ENCODE data around the gene SRPK2. TPM values are rescaled to one million over a fixed set of nuclear protein-coding genes. Genes with fewer than 3 reads are reported as not detected.

The SRPK2 gene
- total RNA-seq, 1 experiment from 2014 or later, result 50.5 TPM

DNA sequence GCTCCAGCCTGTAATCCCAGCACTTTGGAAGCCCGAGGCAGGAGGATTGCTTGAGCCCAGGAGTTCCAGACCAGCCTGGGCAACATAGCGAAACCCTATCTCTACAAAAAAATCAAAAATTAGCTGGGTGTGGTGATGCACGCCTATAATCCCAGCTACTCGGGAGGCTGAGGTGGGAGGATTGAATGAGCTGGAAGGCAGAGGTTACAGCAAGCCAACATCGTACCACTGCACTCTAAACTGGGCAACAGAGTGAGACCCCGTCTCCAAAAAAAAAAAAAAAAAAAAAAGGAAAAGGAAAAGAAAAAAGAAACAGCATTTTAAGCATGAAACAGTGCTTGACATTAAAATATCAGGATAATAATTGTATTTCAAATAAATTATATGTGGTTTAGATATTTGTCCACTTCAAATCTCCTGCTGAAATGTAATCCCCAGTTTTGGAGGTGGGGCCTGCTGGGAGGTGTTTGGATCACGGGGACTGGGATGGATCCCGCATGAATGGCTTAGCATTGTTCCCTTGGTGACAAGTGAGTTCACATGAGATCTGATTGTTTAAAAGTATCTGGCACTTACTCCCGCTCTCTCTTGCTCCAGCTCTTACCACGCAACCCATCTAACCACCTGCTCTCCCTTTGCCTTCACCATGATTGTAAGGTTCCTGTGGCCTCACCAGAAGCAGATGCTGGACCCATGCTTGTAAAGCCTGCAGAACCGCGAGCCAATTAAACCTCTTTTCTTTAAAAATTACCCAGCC lies 103.4 kb downstream of the SRPK2 start:
- Mint-ChIP-seq H3K9me3 (no peaks in the 10 kb centered on the region), H3K4me3 (no peak overlapping the region), H3K27ac (no peak overlapping the region), H3K4me1 (peaks cover 28% of the 10 kb centered on the region), H3K36me3 (no peaks in the 10 kb centered on the region), H3K27me3 (ENCODE audit: low read depth) (no peaks in the 10 kb centered on the region)
- DNase-seq (ENCODE audit: low spot score), result no peak
- no peak; the same call in 1 of the 2 replicates for ATAC-seq
- POLR2A ChIA-PET, result no interaction called here
- CTCF ChIA-PET, result interaction anchor here (0.6 kb wide), 1 partner anchor 59 kb away, joined by 4 read pairs; no protein-coding TSS in a partner anchor
- TF ChIP-seq ZNF121 (CRISPR knock-in tag; IDR thresholded peaks at IDR 0.05) (peak; percentile 67; the same call in 1 of the 2 replicates), SOX15 (CRISPR knock-in tag; IDR thresholded peaks at IDR 0.05) (no peak)

DNA sequence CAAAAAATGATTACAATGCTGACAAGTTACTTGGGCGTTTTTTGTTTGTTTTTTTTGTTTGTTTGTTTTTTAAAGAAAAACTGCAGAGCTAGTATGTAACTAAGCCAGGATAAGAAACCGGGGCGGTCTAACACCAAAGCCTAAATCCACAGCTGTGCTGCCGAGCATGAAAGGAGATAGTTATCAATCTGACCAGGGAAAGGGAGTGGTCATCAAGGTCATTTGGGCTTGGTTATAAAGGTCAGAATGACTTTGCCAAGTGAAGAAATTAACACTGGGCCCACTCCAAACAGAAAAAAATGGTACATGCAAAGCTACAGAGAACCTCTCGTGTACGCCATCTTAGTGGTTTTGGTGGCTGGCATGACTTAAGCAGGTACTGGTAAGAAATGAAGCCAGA lies 104.7 kb downstream of the SRPK2 start:
- no peak for ATAC-seq
- Mint-ChIP-seq H3K27me3 (ENCODE audit: low read depth) (no peaks in the 10 kb centered on the region), H3K36me3 (no peaks in the 10 kb centered on the region), H3K4me1 (peaks cover 30% of the 10 kb centered on the region), H3K27ac (no peak overlapping the region), H3K9me3 (no peaks in the 10 kb centered on the region), H3K4me3 (no peak overlapping the region)
- ChIA-PET CTCF (interaction anchor here (0.7 kb wide), 1 partner anchor 55 kb away, joined by 3 read pairs; no protein-coding TSS in a partner anchor), POLR2A (no interaction called here)
- TF ChIP-seq NFATC4 (CRISPR knock-in tag; IDR thresholded peaks at IDR 0.05), result no peak
- TF ChIP-seq, protein P1, sequence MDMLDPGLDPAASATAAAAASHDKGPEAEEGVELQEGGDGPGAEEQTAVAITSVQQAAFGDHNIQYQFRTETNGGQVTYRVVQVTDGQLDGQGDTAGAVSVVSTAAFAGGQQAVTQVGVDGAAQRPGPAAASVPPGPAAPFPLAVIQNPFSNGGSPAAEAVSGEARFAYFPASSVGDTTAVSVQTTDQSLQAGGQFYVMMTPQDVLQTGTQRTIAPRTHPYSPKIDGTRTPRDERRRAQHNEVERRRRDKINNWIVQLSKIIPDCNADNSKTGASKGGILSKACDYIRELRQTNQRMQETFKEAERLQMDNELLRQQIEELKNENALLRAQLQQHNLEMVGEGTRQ (CRISPR knock-in tag; IDR thresholded peaks at IDR 0.05), result no peak
- no peak for TF ChIP-seq ELF4 (CRISPR knock-in tag; IDR thresholded peaks at IDR 0.05; ENCODE audit: low read depth)
- TF ChIP-seq, protein P2, sequence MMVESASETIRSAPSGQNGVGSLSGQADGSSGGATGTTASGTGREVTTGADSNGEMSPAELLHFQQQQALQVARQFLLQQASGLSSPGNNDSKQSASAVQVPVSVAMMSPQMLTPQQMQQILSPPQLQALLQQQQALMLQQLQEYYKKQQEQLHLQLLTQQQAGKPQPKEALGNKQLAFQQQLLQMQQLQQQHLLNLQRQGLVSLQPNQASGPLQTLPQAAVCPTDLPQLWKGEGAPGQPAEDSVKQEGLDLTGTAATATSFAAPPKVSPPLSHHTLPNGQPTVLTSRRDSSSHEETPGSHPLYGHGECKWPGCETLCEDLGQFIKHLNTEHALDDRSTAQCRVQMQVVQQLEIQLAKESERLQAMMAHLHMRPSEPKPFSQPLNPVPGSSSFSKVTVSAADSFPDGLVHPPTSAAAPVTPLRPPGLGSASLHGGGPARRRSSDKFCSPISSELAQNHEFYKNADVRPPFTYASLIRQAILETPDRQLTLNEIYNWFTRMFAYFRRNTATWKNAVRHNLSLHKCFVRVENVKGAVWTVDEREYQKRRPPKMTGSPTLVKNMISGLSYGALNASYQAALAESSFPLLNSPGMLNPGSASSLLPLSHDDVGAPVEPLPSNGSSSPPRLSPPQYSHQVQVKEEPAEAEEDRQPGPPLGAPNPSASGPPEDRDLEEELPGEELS (CRISPR knock-in tag; IDR thresholded peaks at IDR 0.05), result no peak
- TF ChIP-seq, protein P3, sequence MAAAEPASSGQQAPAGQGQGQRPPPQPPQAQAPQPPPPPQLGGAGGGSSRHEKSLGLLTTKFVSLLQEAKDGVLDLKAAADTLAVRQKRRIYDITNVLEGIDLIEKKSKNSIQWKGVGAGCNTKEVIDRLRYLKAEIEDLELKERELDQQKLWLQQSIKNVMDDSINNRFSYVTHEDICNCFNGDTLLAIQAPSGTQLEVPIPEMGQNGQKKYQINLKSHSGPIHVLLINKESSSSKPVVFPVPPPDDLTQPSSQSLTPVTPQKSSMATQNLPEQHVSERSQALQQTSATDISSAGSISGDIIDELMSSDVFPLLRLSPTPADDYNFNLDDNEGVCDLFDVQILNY (CRISPR knock-in tag; IDR thresholded peaks at IDR 0.05), result no peak
- TF ChIP-seq, protein P4, sequence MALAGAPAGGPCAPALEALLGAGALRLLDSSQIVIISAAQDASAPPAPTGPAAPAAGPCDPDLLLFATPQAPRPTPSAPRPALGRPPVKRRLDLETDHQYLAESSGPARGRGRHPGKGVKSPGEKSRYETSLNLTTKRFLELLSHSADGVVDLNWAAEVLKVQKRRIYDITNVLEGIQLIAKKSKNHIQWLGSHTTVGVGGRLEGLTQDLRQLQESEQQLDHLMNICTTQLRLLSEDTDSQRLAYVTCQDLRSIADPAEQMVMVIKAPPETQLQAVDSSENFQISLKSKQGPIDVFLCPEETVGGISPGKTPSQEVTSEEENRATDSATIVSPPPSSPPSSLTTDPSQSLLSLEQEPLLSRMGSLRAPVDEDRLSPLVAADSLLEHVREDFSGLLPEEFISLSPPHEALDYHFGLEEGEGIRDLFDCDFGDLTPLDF (CRISPR knock-in tag; IDR thresholded peaks at IDR 0.05), result no peak
- no peak for TF ChIP-seq IRF2 (CRISPR knock-in tag; IDR thresholded peaks at IDR 0.05; ENCODE audit: borderline replicate concordance, low read depth)
- no peak for TF ChIP-seq PRRX2 (CRISPR knock-in tag; IDR thresholded peaks at IDR 0.05)
- TF ChIP-seq MYBL2 (CRISPR knock-in tag; IDR thresholded peaks at IDR 0.05), result no peak
- TF ChIP-seq, protein P5, sequence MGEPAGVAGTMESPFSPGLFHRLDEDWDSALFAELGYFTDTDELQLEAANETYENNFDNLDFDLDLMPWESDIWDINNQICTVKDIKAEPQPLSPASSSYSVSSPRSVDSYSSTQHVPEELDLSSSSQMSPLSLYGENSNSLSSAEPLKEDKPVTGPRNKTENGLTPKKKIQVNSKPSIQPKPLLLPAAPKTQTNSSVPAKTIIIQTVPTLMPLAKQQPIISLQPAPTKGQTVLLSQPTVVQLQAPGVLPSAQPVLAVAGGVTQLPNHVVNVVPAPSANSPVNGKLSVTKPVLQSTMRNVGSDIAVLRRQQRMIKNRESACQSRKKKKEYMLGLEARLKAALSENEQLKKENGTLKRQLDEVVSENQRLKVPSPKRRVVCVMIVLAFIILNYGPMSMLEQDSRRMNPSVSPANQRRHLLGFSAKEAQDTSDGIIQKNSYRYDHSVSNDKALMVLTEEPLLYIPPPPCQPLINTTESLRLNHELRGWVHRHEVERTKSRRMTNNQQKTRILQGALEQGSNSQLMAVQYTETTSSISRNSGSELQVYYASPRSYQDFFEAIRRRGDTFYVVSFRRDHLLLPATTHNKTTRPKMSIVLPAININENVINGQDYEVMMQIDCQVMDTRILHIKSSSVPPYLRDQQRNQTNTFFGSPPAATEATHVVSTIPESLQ (CRISPR knock-in tag; IDR thresholded peaks at IDR 0.05), result no peak
- TF ChIP-seq, protein P6, sequence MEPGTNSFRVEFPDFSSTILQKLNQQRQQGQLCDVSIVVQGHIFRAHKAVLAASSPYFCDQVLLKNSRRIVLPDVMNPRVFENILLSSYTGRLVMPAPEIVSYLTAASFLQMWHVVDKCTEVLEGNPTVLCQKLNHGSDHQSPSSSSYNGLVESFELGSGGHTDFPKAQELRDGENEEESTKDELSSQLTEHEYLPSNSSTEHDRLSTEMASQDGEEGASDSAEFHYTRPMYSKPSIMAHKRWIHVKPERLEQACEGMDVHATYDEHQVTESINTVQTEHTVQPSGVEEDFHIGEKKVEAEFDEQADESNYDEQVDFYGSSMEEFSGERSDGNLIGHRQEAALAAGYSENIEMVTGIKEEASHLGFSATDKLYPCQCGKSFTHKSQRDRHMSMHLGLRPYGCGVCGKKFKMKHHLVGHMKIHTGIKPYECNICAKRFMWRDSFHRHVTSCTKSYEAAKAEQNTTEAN (CRISPR knock-in tag; IDR thresholded peaks at IDR 0.05), result no peak
- TF ChIP-seq, protein P7, sequence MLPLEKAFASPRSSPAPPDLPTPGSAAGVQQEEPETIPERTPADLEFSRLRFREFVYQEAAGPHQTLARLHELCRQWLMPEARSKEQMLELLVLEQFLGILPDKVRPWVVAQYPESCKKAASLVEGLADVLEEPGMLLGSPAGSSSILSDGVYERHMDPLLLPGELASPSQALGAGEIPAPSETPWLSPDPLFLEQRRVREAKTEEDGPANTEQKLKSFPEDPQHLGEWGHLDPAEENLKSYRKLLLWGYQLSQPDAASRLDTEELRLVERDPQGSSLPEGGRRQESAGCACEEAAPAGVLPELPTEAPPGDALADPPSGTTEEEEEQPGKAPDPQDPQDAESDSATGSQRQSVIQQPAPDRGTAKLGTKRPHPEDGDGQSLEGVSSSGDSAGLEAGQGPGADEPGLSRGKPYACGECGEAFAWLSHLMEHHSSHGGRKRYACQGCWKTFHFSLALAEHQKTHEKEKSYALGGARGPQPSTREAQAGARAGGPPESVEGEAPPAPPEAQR (CRISPR knock-in tag; IDR thresholded peaks at IDR 0.05), result no peak
- TF ChIP-seq FOXJ3 (CRISPR knock-in tag; IDR thresholded peaks at IDR 0.05; ENCODE audit: borderline replicate concordance), result no peak
- no peak for TF ChIP-seq SP1 (CRISPR knock-in tag; conservative IDR thresholded peaks at IDR 0.05)
- TF ChIP-seq, protein P8, sequence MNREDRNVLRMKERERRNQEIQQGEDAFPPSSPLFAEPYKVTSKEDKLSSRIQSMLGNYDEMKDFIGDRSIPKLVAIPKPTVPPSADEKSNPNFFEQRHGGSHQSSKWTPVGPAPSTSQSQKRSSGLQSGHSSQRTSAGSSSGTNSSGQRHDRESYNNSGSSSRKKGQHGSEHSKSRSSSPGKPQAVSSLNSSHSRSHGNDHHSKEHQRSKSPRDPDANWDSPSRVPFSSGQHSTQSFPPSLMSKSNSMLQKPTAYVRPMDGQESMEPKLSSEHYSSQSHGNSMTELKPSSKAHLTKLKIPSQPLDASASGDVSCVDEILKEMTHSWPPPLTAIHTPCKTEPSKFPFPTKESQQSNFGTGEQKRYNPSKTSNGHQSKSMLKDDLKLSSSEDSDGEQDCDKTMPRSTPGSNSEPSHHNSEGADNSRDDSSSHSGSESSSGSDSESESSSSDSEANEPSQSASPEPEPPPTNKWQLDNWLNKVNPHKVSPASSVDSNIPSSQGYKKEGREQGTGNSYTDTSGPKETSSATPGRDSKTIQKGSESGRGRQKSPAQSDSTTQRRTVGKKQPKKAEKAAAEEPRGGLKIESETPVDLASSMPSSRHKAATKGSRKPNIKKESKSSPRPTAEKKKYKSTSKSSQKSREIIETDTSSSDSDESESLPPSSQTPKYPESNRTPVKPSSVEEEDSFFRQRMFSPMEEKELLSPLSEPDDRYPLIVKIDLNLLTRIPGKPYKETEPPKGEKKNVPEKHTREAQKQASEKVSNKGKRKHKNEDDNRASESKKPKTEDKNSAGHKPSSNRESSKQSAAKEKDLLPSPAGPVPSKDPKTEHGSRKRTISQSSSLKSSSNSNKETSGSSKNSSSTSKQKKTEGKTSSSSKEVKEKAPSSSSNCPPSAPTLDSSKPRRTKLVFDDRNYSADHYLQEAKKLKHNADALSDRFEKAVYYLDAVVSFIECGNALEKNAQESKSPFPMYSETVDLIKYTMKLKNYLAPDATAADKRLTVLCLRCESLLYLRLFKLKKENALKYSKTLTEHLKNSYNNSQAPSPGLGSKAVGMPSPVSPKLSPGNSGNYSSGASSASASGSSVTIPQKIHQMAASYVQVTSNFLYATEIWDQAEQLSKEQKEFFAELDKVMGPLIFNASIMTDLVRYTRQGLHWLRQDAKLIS (CRISPR knock-in tag; IDR thresholded peaks at IDR 0.05; ENCODE audit: borderline replicate concordance), result no peak
- no peak for TF ChIP-seq ZNF232 (CRISPR knock-in tag; IDR thresholded peaks at IDR 0.05)
- TF ChIP-seq ZNF416 (CRISPR knock-in tag; IDR thresholded peaks at IDR 0.05), result no peak
- DNase-seq (ENCODE audit: low spot score), result no peak
